Naive thymus-derived CD8-positive, alpha-beta T cell (primary cell): ENCODE results near the gene SLC13A3. TPM values are rescaled to one million over a fixed set of nuclear protein-coding genes. Genes with fewer than 3 reads are reported as not detected.

Experiments used
- ATAC-seq, 2 donors: fragments of 150-1000 bp; cut with Tn5 transposase in 1 of 2; sonication (Bioruptor Pico), chemical (Tn5 transposase) in 1 of 2; 1 replicate in 1 of 2; 2 replicates in 1 of 2; pipeline ENCODE4 v1.10.0; 2021; ENCODE audit warnings: mild to moderate bottlenecking in 2 of 2, moderate library complexity in 2 of 2
- POLR2A ChIA-PET: fragments of 350-600 bp; sonication (Branson Sonifier 250); formaldehyde crosslinking; loops from one replicate; lab custom pipeline; 2021; ENCODE audit warnings: antibody characterized with exemption; lab: Charles Lee
- DNase-seq, 10 donors: peaks; one replicate each; pipeline versions ENCODE4 v3.0.0 to v3.0.0-alpha.2; 2020 to 2022
- H3K27ac Mint-ChIP-seq, 10 donors: one replicate each; pipeline ENCODE4 v1.8.0; 2020 to 2022; ENCODE audit warnings: mild to moderate bottlenecking in 10 of 10, mixed read lengths in 10 of 10, moderate library complexity in 4 of 10, inconsistent platforms in 1 of 10
- H3K27me3 Mint-ChIP-seq, 5 donors: one replicate each; pipeline ENCODE4 v1.8.0; 2021 to 2022; ENCODE audit warnings: mixed read lengths in 5 of 5
- H3K36me3 Mint-ChIP-seq, 3 donors: one replicate each; pipeline ENCODE4 v1.8.0; 2020 to 2022; ENCODE audit warnings: mixed read lengths in 3 of 3, mild to moderate bottlenecking in 2 of 3, inconsistent platforms in 1 of 3
- H3K4me1 Mint-ChIP-seq, 4 donors: one replicate each; pipeline ENCODE4 v1.8.0; 2021 to 2022; ENCODE audit warnings: mixed read lengths in 4 of 4
- H3K4me3 Mint-ChIP-seq, 10 donors: one replicate each; pipeline ENCODE4 v1.8.0; 2020 to 2022; ENCODE audit warnings: mild to moderate bottlenecking in 10 of 10, mixed read lengths in 10 of 10, moderate library complexity in 6 of 10, inconsistent platforms in 1 of 10
- H3K9me3 Mint-ChIP-seq, 9 donors: one replicate each; pipeline ENCODE4 v1.8.0; 2020 to 2022; ENCODE audit warnings: mixed read lengths in 9 of 9, mild to moderate bottlenecking in 3 of 9, inconsistent platforms in 1 of 9, moderate library complexity in 1 of 9
- polyA plus RNA-seq, 3 donors: library from polyadenylated mRNA; unstranded; fragments of 300-500 nt; fragmentation: Illumina TruSeq; gene quantifications; one replicate each; pipeline ENCODE4 v1.2.3, GENCODE V29; 2021
- total RNA-seq, 8 experiments: library from RNA in 2 of 8; stranded (reverse) in 2 of 8; gene quantifications; one replicate each; pipeline ENCODE4 v1.2.3 and lab custom pipeline; 2021 to 2026

SLC13A3 gene
- total and polyA plus RNA-seq, 5 experiments from 2014 or later, result 0.31 TPM; not detected in 4

DNA sequence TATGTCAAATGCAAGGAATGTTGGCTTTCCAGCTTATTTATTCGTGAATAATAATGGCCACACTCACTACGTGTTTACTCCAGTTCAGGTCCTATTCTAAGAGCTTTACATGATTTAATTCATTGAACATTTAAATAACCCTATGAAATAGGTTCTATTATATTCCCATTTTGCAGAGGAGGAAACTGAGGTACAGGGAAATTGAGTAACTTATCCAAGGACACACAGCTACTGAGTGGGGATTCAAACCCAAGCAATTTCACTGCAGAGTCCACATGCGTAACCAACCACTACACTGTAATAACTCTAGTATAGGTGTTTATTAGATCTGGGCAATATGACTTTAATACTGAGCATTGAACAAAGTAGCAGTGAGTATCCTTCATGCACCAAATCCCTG lies 12.3 kb upstream of the SLC13A3 start:
- Mint-ChIP-seq H3K27me3 (no peaks in the 10 kb centered on the region), H3K36me3 (peaks cover 4 to 35% (median 14%) of the 10 kb centered on the region in 3 donors), H3K9me3 (peaks cover 0 to 13% (median 2%) of the 10 kb centered on the region in 9 donors), H3K4me3 (no peak overlapping the region), H3K4me1 (no peaks in the 10 kb centered on the region), H3K27ac (no peak overlapping the region)
- no peak for DNase-seq
- POLR2A ChIA-PET, result no interaction called here
- no peak for ATAC-seq

DNA sequence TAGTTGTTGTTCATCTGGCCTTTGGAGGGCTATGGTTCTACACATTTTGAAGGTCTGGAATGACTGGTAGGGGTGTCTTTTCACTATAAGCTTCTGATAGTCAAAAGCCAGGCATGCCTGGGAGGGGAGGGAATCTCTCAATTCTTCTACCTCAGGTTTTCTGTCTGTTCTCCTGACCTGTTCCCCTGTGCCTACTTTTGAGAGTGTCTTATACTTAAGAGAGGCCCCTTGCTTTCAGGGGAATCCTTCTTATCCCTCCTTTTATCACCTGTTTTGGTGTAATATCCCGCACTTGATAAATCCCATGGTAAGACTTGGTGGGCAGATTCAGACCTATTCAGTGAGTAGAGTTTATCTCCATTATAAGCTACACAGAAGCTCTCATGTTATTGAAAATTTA lies 10.4 kb upstream of the SLC13A3 start:
- Mint-ChIP-seq H3K36me3 (peaks cover 4 to 24% (median 14%) of the 10 kb centered on the region in 3 donors), H3K4me3 (no peak overlapping the region), H3K4me1 (no peaks in the 10 kb centered on the region), H3K9me3 (peaks cover 0 to 13% (median 2%) of the 10 kb centered on the region in 9 donors), H3K27ac (no peak overlapping the region), H3K27me3 (no peaks in the 10 kb centered on the region)
- ATAC-seq (no peak), DNase-seq (no peak)
- POLR2A ChIA-PET, result no interaction called here

DNA sequence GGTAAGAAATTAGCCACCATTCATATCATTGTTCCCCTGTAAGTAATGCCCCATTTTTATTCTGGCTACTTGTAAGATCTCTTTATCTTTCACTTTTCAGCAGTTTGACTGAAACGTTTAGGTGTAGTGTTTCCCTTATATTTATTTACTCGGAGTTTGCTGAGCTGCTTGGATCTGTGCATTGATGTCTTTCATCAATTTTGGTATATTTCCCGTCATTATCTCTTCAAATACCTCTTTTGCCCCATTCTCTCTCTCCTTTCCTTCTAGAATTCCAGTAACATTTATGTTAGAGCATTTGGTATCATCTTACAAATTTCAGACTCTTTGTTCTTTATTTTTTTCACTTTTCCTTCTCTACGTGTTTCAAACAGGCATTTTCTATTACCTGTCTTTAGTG lies 9.2 kb upstream of the SLC13A3 start:
- H3K27ac Mint-ChIP-seq, result no peak overlapping the region
- POLR2A ChIA-PET, result no interaction called here
- peaks cover 0 to 13% (median 2%) of the 10 kb centered on the region in 9 donors for H3K9me3 Mint-ChIP-seq
- no peak overlapping the region for H3K4me3 Mint-ChIP-seq
- H3K36me3 Mint-ChIP-seq, result peaks cover 4 to 24% (median 14%) of the 10 kb centered on the region in 3 donors
- H3K27me3 Mint-ChIP-seq, result no peaks in the 10 kb centered on the region
- no peak for ATAC-seq
- DNase-seq, result no peak
- H3K4me1 Mint-ChIP-seq, result no peaks in the 10 kb centered on the region

DNA sequence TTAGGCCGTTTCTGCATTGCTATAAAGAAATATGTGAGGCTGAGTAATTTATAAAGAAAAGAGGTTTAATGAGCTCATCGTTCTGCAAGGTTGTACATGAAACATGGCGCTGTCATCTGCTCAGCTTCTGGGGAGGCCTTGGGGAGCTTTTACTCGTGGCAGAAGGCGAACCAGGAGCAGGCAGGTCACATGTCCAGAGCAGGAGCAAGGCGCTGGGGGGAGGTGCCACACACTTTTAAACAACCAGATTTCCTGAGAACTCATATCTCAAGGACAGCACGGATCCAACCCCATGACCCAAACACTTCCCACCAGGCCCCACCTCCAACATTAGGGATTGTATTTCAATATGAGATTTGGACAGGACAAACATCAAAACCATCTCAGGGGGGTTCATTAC lies 6.4 kb upstream of the SLC13A3 start:
- H3K27ac Mint-ChIP-seq, result no peak overlapping the region
- no peak overlapping the region for H3K4me3 Mint-ChIP-seq
- peaks cover 0 to 13% (median 2%) of the 10 kb centered on the region in 9 donors for H3K9me3 Mint-ChIP-seq
- H3K27me3 Mint-ChIP-seq, result peaks cover 8 to 22% (median 14%) of the 10 kb centered on the region in 5 donors
- DNase-seq (no peak), ATAC-seq (no peak)
- no peaks in the 10 kb centered on the region for H3K4me1 Mint-ChIP-seq
- POLR2A ChIA-PET, result no interaction called here
- peaks cover 2 to 20% (median 14%) of the 10 kb centered on the region in 3 donors for H3K36me3 Mint-ChIP-seq

DNA sequence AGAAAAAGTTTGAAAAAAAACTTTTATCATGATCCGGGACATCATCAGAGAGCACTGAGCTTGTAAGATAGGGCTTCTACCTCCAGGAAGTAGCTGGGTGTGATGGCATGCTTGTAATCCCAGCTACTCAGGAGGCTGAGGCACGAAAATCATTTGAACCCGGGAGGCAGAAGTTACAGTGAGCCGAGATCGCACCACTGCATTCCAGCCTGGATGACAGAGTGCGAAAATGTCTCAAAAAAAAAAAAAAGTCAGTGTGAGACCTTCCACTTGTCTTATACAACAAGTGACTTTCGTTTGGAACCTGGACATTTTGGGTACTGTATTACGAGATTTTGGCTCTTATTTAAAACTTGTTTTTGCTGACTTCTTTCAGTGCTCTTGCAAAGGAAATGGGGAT lies 5.9 kb upstream of the SLC13A3 start:
- H3K36me3 Mint-ChIP-seq, result peaks cover 0 to 19% (median 13%) of the 10 kb centered on the region in 3 donors
- DNase-seq (no peak), ATAC-seq (no peak)
- no peaks in the 10 kb centered on the region for H3K4me1 Mint-ChIP-seq
- no peak overlapping the region for H3K4me3 Mint-ChIP-seq
- H3K9me3 Mint-ChIP-seq, result peaks cover 0 to 13% (median 2%) of the 10 kb centered on the region in 9 donors
- no peak overlapping the region for H3K27ac Mint-ChIP-seq
- POLR2A ChIA-PET, result no interaction called here
- H3K27me3 Mint-ChIP-seq, result peaks cover 8 to 23% (median 15%) of the 10 kb centered on the region in 5 donors

DNA sequence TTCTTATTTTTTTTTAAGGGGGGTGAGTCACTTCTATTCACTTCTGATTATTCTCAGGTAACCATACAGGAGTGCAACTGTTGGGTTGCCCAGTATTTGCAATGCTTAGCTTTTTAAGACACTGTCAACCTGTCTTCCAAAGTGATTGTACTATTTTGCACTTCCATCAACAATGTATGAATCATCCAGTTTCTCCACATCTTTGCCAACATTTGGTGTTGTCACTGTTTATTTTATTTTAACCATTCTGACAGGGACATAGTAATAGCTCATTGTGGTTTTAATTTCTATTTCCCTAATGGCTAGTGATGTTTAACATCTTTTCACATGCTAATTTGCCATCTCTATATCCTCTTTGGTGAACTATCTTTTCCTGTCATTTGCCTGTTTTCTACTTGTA lies 1.4 kb upstream of the SLC13A3 start:
- no peak overlapping the region for H3K4me3 Mint-ChIP-seq
- ATAC-seq, result no peak
- H3K9me3 Mint-ChIP-seq, result peaks cover 0 to 3% (median 0%) of the 10 kb centered on the region in 9 donors
- no peak for DNase-seq
- POLR2A ChIA-PET, result no interaction called here
- H3K27ac Mint-ChIP-seq, result no peak overlapping the region
- peaks cover 0 to 7% (median 3%) of the 10 kb centered on the region in 3 donors for H3K36me3 Mint-ChIP-seq
- H3K27me3 Mint-ChIP-seq, result peaks cover 24 to 47% (median 42%) of the 10 kb centered on the region in 5 donors
- H3K4me1 Mint-ChIP-seq, result peaks cover 0 to 2% (median 0%) of the 10 kb centered on the region in 4 donors

DNA sequence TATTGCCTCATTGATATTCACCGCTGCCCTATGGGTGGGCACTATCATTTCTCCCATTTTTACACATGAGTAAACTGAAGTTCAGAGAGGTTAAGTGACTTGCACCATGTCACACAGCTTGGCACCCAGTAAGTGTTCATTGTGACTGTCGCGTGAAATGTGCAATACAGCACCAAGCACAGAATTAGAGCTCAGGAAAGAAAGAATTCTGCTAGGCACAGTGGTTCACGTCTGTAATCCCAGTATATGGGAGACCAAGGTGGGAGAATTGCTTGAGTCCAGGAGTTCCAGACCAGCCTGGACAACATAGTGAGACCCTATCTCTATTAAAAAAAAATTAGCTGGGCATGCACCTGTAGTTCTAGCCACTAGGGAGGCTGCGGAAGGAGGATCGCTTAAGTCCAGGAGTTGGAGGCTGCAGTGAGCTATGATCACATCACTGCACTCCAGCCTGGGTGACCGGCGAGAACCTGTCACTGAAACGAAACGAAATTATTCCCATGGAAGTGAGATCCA lies 626 bp downstream of the SLC13A3 start:
- DNase-seq, result no peak
- H3K4me1 Mint-ChIP-seq, result peaks cover 0 to 2% (median 0%) of the 10 kb centered on the region in 4 donors
- H3K36me3 Mint-ChIP-seq, result peaks cover 0 to 7% (median 3%) of the 10 kb centered on the region in 3 donors
- no peak for ATAC-seq
- POLR2A ChIA-PET, result no interaction called here
- H3K9me3 Mint-ChIP-seq, result peaks cover 0 to 3% (median 0%) of the 10 kb centered on the region in 9 donors
- H3K27me3 Mint-ChIP-seq, result peaks cover 24 to 47% (median 42%) of the 10 kb centered on the region in 5 donors
- H3K27ac Mint-ChIP-seq, result peak overlapping the region in 1 of 10 donors; percentile 73
- H3K4me3 Mint-ChIP-seq, result no peak overlapping the region

DNA sequence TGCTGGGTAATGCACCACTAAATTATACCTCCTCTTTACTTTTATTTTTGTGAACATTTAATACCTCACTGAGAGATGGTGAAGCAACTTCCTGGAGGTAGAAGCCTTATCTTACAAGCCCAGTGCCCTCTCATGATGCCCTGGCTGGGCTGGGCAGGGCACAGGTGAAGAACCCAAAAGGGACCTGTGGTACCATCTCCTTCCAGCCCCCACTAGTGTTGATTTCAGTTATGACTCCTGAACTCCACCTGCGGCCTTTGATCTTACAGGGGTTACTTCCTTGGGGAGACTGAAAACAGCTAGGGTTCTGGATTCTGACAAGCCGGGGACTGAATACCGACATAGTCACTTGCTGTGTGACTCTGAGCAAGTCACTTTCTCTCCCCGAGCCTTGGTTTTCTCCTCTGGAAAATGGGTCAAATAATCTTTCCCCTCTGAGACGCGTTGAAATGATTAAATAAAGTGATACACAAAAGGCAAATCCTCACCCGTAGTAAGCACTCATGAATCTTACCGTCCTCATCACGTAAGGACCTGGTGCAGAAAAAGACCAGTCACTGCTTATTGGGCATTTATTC lies 1.2 kb downstream of the SLC13A3 start:
- no peak for DNase-seq

DNA sequence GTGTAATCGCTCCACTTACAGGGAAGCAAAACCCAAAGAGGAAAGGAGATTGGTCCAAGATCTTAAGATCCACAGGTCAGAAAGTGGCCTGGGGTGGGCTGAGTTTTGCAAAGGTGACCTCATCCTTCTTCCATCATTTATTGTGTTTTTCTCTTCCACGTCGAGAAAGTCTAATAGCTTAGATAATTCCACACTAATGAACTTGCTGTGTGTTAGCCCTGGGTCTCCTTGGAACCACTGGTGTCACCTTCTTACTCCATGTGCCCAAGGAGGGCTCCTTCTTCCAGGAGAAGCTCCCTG lies 1.7 kb downstream of the SLC13A3 start:
- Mint-ChIP-seq H3K4me3 (no peak overlapping the region), H3K9me3 (peaks cover 0 to 3% (median 0%) of the 10 kb centered on the region in 9 donors), H3K36me3 (peaks cover 0 to 7% (median 3%) of the 10 kb centered on the region in 3 donors), H3K27me3 (peaks cover 24 to 45% (median 42%) of the 10 kb centered on the region in 5 donors), H3K27ac (no peak overlapping the region), H3K4me1 (peaks cover 0 to 2% (median 0%) of the 10 kb centered on the region in 4 donors)
- POLR2A ChIA-PET, result no interaction called here
- ATAC-seq (no peak), DNase-seq (no peak)

More for the DNA sequence above, 1.2 kb downstream of the SLC13A3 start:
- no peak for ATAC-seq
- peaks cover 24 to 47% (median 42%) of the 10 kb centered on the region in 5 donors for H3K27me3 Mint-ChIP-seq
- H3K36me3 Mint-ChIP-seq, result peaks cover 0 to 7% (median 3%) of the 10 kb centered on the region in 3 donors
- no peak overlapping the region for H3K4me3 Mint-ChIP-seq
- peaks cover 0 to 3% (median 0%) of the 10 kb centered on the region in 9 donors for H3K9me3 Mint-ChIP-seq
- peaks cover 0 to 2% (median 0%) of the 10 kb centered on the region in 4 donors for H3K4me1 Mint-ChIP-seq
- H3K27ac Mint-ChIP-seq, result no peak overlapping the region
- POLR2A ChIA-PET, result no interaction called here

DNA sequence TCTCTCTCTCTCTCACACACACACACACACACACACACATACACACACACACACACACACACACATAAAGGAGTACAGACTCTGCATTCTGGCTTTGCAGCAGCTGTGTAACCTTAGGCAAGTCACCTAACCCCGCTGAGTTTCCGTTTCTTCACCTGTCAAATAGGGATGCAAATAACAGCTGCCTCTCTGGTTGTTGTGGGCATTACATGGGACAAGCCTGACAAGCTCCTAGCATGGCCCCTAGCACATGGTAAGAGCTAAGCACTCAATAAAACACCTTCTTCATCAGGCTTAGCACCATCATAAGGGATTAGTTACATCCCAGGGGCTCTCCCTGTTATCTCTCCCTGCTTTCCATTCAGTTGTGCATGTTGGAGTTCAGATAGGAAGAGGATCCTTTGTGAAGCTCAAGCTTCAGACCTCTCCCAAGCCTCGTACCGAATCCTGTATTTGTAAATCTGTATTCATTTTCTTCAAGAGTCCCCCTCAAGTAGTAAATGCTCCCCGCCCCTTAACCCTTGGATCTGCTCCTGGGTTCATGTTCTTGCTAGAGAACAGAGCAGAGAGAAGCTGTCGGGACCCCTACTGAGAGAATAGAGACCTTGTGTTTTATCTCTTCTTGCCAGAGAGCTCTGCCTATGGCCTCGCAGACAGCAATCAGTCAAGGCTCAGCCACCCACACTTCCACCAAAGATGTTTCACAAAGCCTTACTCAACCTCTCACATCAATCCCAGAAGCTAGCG lies 2.2 kb downstream of the SLC13A3 start:
- H3K27me3 Mint-ChIP-seq, result peaks cover 24 to 40% (median 38%) of the 10 kb centered on the region in 5 donors
- POLR2A ChIA-PET, result no interaction called here
- peaks cover 0 to 7% (median 3%) of the 10 kb centered on the region in 3 donors for H3K36me3 Mint-ChIP-seq
- H3K27ac Mint-ChIP-seq, result no peak overlapping the region
- no peak for DNase-seq
- no peak for ATAC-seq
- H3K4me3 Mint-ChIP-seq, result no peak overlapping the region
- H3K4me1 Mint-ChIP-seq, result peaks cover 0 to 2% (median 0%) of the 10 kb centered on the region in 4 donors
- peaks cover 0 to 3% (median 0%) of the 10 kb centered on the region in 9 donors for H3K9me3 Mint-ChIP-seq

DNA sequence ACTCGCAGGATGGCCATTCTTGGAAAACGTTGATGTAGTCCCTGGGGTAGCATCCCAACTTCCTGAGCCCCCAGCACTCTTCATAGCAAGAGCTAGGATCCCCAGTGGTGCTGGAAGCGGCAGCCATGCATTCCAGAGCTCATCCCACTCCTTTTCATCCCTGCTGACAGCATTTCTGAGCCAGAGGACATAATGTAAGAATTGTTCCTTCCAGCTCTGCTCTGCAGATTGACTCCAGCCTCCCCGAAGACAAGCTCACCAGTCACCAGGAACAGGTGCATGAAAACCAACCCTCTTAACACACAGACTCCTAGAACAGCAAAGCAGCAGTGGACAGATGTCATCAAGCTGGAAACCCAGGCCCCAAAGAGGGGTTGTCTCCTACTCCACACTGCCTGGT lies 3.8 kb downstream of the SLC13A3 start:
- Mint-ChIP-seq H3K27ac (no peak overlapping the region), H3K36me3 (peaks cover 0 to 7% (median 3%) of the 10 kb centered on the region in 3 donors)

DNA sequence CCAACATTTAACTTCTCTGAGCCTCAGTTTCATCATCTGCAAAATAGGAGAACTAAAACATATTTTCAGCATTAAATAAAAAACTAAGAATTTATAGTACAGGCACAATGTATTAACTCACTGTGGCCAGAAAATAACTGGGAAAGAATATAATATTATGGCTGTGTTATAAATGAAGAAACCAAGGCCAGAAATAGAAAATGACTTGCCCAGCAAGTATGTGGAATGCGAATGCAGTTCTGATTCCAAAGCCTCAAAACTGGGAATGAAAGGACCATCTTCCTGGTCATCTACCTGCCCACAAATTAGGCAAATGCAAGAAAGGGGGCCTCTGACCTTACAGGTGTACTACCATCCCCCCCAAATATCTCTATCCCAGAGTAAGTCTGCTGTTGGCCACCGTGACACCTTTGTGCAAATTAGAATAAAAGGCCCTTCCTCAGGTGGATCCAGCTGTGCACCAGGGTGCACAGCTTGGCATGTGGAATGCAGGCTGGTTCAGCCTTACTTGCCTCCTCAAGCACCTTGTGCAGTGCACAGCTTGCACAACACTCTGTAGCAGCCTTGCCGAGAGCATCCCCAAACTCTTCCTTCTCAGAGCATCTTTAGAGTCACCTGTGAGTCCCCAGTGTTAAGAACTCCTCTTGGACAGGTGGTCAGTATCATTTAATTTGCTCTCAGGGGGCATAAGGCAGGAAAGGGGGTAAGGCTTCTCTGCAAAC lies 4.4 kb downstream of the SLC13A3 start:
- peaks cover 13 to 41% (median 23%) of the 10 kb centered on the region in 5 donors for H3K27me3 Mint-ChIP-seq
- peaks cover 0 to 2% (median 0%) of the 10 kb centered on the region in 4 donors for H3K4me1 Mint-ChIP-seq
- H3K27ac Mint-ChIP-seq, result no peak overlapping the region
- no peak overlapping the region for H3K4me3 Mint-ChIP-seq
- DNase-seq (no peak), ATAC-seq (no peak)
- POLR2A ChIA-PET, result no interaction called here
- peaks cover 0 to 7% (median 3%) of the 10 kb centered on the region in 3 donors for H3K36me3 Mint-ChIP-seq
- peaks cover 0 to 3% (median 0%) of the 10 kb centered on the region in 9 donors for H3K9me3 Mint-ChIP-seq

More for the DNA sequence above, 3.8 kb downstream of the SLC13A3 start:
- Mint-ChIP-seq H3K4me1 (peaks cover 0 to 2% (median 0%) of the 10 kb centered on the region in 4 donors), H3K27me3 (peaks cover 16 to 35% (median 27%) of the 10 kb centered on the region in 5 donors), H3K9me3 (peaks cover 0 to 3% (median 0%) of the 10 kb centered on the region in 9 donors), H3K4me3 (no peak overlapping the region)
- no peak for ATAC-seq
- DNase-seq, result no peak
- POLR2A ChIA-PET, result no interaction called here
